Medulla oblongata (tissue), 1 donor: ENCODE results near the gene TRMT5.

Experiments
- DNase-seq: peaks from one replicate; pipeline ENCODE4 v3.0.0-alpha.2; 2015; ENCODE audit errors: extremely low spot score

TRMT5 gene, protein sequence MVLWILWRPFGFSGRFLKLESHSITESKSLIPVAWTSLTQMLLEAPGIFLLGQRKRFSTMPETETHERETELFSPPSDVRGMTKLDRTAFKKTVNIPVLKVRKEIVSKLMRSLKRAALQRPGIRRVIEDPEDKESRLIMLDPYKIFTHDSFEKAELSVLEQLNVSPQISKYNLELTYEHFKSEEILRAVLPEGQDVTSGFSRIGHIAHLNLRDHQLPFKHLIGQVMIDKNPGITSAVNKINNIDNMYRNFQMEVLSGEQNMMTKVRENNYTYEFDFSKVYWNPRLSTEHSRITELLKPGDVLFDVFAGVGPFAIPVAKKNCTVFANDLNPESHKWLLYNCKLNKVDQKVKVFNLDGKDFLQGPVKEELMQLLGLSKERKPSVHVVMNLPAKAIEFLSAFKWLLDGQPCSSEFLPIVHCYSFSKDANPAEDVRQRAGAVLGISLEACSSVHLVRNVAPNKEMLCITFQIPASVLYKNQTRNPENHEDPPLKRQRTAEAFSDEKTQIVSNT

DNA sequence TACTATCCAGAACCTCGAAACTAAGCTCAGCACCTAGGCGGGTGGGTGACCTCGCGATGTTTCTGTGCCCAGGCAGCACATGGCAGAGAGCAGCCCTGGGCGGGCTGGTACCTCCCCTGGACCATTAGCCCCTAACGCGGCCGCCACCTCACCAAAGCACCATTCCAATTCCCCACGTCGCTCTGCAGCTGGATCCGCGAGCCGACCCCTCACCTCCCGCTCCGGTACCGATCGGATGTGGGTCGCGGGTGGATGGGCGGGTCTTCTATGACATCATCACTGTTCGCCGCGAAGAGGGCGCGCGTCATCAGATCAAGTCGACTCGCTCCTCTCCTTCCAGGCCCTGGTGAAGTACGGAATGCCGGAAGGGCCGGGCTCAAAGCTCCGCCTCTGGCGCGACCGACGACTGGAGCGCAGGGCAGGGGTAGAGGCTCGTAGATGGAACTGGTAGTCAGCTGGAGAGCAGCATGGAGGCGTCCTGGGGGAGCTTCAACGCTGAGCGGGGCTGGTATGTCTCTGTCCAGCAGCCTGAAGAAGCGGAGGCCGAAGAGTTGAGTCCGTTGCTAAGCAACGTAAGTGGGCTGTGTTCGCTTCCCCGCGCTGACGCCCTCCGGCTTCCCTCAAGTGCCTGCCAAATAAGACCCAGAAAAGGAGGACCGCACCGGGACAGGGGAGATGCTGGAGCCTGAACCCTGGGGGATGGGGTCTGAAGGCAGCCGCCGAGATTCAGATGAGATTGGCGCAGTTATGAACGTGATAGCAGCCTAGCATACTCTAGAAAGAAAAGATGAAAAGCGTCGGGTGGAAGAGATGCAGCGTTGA lies at the start of gene TRMT5, which contains the start of gene SLC38A6:
TSS of gene TRMT5 (minus strand) at position 269 of the 822 bp plus-strand sequence. CDS start at position 163, 106 bp downstream.
TSS of gene SLC38A6 (plus strand) at position 435 of the 822 bp plus-strand sequence. CDS start at position 468, 33 bp downstream.
- DNase-seq, result peak; percentile 94

DNA sequence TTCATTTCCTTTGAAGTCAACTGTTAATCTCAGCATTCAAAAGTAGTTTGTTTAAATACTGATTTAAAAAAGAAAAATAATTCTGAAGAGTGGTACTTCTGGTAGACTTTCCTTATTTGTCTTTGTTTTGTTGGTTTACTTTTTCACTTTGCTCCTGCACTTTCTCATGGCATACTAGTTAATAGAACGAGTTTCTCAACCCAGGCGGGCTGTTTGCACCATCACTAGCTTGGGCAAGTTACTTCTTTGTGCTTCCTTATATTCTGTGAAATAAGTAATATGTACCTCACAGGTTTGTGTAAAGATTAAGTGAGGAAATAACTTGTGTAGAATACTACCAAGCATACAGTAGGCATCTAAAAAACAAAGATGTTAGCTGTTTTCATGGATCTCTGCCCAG lies 45.6 kb upstream of the TRMT5 start:
- no peak for DNase-seq

DNA sequence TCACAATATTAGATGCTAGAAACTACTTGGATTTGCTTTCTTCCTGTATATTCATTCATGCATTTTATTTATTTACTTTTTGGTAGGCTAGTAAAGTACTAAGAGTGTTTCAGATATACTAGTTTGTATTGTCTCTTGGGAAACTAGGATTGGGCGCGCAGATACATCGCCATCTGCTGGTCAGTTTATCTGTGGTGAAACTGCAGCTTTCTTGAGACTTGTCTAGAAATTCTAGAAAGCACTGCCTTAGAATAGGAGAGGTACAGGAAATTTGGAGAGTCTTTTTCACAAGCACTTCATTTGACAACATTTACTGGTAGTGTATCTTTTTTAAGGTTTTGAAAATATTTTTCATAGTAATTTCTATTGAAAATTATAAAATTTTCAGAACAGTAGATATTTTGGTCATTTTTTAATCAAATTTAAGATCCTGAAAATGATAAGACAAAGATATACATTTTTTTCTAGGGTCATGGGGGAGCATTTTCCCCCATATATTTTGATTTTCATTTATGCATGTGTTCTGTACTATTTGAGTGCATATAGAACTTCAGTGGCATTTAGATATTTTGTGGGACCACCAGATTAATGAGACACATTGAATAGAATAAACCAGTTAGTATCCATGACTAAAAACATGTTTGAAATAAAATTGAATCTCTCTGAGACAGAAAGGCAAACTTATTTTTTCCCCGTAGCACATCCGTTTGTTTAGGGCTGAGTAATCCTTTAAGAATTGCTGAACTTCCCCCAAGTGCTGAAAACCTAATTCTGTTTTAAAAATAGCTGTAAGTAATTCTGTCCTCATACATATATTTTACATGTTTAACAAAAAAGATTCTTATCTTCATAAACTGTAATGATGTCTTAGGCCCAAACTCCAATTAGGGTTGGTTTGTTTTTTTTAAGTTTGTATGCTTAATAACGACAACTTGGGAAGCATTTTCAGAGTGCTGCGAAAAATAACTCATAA lies 44.7 kb upstream of the TRMT5 start:
- peak; percentile 81 for DNase-seq

DNA sequence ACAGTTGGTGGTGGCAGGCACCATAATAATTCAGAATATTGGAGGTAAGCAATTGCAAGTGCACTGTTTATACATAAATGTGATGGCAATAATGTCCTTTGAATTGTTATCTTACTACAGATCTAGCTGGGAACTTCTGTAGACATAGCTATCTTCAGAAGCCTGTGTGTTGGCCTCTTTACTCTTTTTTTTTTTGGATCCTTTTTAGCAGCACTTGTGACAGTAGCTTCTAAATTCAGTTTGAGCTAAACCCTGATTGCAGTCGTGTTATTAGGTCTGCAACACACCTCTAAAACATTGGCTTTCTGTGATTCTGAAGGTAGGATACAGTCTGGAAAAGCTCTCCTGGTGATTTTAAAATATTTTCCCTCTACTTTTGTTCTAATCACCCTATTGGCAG lies 38.7 kb upstream of the TRMT5 start:
- no peak for DNase-seq

DNA sequence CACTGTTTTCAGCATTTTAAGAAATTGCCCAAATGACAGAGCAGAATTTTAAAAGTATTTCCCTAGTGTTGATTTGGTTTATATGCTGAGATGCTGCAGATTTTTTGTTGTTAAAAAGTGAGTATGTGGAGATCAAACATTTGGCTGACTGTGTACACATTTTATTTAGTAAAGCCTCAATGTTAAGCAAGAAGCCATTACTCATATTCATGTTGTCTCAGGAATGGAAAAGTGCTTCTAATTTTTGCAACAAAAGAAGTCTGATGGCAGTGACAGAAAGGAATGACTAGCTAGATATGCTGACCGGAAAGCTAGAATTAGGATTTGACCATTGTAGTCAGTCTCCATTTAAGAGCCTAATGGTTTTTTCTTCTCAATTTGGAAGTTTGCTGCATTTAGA lies 22.7 kb upstream of the TRMT5 start:
- no peak for DNase-seq

GRCh38 chr14:60999536-60999935 lies 18.7 kb upstream of the TRMT5 start:
- DNase-seq, result no peak

DNA sequence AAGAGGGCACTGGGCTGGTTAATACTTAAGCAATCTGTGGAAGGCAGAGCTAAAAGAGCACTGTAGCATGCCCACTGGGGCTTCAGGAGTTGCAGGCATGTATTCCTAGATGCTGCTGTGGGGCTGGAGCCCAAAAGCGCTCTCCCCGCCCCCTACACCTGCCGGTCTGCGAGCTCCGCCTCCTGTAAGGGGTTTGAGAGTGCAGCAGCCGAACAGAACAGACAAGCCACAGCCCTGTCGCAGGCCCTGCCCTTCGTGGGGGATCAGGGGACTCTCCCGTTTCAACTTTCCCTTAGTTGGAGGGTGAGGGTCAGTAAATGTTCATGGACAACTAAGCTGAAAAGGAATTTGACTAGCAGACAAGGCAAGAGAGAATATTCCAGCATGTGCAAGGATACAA lies 17.7 kb upstream of the TRMT5 start:
- no peak for DNase-seq

- no peak for DNase-seq
Measured at GRCh38 chr14:60989599-60989998, 8.7 kb upstream of the TRMT5 start.

DNA sequence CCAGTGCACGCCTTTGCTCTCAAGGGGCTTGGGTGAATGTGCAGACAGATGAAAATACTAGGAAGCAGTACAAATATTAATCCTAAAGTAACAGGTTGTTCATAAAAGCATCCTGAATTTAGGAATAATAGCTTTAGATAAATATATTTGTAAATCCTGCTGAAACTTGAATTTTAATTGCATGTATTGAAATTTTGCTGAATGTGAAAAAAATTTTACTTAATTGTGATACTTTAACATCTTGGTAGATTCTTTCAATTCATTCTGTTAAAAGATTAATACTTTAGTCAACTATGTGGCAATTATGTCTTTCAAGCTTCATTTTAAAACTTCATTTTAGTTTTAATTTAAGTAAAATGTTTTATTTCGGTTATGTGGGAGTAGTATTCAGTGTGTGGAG lies 5.6 kb upstream of the TRMT5 start:
- DNase-seq, result no peak

DNA sequence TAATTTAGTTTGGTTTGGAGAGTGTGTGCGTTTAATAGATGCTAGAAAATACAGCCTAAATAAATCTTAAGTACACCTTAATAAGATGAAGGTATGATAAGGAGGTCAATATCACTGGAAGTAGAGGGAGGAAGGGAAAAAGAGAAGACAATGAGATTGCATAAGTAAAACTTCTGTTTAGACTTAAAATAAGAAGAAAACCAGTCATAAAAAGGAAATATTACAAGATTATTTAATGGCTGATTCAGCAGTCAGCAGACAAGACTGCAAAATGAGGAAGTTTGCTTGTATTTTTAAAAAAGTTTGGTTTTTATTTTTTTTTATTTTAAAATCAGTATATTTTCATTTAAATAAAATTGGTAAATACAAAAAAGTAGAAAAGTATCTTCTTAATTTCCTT lies 3.3 kb upstream of the TRMT5 start:
- DNase-seq, result no peak

GRCh38 chr14:60981633-60982455 lies 965 bp upstream of the TRMT5 start:
- DNase-seq, result peak; percentile 20

DNA sequence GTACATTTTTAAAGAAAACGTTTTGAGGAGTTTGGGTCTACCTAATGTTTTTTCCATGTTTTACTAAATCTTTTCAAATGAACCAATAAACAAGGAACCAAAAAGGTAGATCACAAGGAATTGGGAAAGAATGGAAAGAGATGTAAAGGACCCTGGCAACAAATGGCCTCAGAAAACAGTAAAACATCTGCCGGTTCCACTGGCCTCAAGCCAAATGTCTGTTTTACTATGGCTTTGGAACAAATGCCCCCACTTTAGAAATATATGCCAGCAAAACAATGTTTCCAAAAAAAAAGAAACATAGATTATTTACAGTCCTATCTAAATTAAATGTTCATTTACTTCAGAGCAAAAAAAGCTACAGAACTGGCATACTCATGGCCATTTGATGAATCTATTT lies 3.0 kb downstream of the TRMT5 start:
- no peak for DNase-seq

DNA sequence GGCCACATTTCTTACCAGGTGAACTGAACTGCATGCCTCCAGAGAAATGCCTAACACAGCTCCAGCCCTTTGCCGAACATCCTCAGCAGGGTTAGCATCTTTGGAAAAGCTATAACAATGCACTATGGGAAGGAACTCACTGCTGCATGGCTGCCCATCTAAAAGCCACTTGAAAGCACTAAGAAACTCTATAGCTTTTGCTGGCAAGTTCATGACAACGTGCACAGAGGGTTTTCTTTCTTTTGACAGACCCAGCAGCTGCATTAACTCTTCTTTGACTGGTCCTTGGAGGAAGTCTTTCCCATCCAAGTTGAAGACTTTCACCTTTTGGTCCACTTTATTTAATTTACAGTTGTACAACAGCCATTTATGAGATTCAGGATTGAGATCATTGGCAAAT lies 5.3 kb downstream of the TRMT5 start:
- no peak for DNase-seq

DNA sequence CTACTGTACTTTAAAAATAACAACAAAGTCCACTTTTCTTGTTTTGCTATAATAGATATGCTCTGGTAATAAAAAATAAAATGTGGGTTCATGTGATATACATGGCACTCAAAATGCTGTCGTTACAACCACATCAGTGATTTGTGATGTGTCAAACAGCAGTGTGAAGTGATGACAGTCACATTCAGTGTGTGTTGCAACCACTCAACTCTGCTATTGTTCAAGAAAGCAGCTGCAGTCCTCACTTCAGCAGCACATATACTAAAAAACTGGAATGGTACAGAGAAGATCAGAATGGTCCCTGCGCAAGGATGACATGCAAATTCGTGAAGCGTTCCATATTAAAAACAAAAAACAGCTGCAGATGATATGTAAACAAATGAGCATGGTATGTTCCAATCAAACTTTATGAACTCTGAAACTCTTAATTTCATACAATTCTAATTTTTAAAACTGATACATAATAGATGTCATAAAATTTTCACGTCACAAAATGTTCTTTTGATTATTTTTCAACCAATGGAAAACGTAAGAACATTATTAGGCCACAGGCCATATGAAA lies 6.7 kb downstream of the TRMT5 start:
- DNase-seq, result no peak

- DNase-seq, result no peak
Measured at GRCh38 chr14:60973070-60973469, 7.8 kb downstream of the TRMT5 start.

DNA sequence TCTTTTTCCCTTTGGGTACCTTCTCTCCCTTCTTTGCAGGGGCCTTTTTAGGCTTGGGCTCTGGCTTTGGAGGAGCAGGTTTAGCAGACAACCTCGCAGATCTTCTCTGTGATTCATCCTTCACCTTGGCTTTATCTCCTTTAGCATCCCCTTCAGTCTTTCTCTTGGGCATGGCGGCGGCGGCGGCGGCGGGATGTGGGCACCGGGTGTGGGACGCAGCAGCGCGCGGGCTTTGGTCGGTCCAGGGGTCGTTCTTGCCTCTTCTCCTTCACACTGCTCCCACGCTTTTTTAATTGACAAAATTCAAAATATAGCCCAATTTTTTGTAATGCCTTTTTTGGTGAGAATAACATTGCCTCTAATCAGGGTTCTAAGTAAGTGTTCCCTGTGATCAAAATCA lies 8.6 kb downstream of the TRMT5 start:
- DNase-seq, result no peak

DNA sequence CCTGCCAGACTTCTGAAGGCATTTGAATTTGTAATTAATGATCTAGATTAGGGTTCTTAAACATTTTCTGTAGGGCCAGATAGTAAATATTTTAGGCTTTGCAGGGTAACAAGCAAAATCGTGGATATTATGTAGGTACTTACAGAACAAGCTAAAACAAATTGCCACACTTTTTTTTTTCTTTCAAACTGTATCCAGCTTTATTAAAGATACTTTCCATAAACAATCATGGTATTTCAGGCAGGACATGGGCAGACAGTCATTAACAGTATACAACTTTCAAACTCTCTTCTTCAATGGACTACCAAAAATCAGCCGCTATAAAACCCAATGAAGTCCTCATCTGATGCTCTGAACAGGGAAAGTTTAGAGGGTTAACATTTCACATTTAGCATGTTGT lies 9.6 kb downstream of the TRMT5 start:
- no peak for DNase-seq

GRCh38 chr14:60970146-60970545 lies 10.7 kb downstream of the TRMT5 start:
- DNase-seq, result no peak

GRCh38 chr14:60968671-60969070 lies 12.2 kb downstream of the TRMT5 start:
- DNase-seq, result no peak

DNA sequence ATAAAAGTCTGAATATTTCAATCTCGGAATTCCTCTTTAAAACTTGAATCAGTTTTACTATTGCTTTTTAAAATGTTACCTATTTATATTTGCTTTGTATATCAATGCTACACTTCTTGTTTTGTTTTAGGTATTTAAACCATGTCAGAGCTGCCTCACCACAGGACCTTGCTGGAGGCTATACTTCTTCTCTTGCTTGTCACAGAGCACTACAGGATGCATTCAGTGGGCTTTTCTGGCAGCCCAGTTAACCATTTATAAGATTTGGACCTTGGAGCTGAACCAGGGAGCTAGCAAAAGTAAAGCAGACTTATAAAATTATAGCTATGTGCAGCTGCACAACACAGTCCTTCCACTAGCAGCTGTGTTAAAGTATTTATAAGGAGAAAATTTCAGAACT lies 12.8 kb downstream of the TRMT5 start:
- DNase-seq, result no peak
